PC-9 (cell line): ENCODE results near the gene PALM3.

Experiments
- CTCF ChIP-seq: fragments of 200-600 bp; sonication (generic); conservative IDR thresholded peaks from 2 replicates; pipeline ENCODE4 v1.6.1; 2017; ENCODE audit warnings: mixed run types, antibody characterized with exemption, mild to moderate bottlenecking, moderate library complexity
- EZH2 ChIP-seq: fragments of 200-600 bp; sonication (generic); IDR thresholded peaks from 2 replicates; pipeline ENCODE4 v1.8.0; 2017; ENCODE audit warnings: antibody characterized with exemption, low read depth

GRCh38 chr19:14097532-14098151 is 35.8 kb upstream of the PALM3 start:
- TF ChIP-seq CTCF (peak; percentile 43), EZH2 (no peak)
